Measurements from ENCODE around the gene TRPM7.

- TF ChIP-seq, protein P1, sequence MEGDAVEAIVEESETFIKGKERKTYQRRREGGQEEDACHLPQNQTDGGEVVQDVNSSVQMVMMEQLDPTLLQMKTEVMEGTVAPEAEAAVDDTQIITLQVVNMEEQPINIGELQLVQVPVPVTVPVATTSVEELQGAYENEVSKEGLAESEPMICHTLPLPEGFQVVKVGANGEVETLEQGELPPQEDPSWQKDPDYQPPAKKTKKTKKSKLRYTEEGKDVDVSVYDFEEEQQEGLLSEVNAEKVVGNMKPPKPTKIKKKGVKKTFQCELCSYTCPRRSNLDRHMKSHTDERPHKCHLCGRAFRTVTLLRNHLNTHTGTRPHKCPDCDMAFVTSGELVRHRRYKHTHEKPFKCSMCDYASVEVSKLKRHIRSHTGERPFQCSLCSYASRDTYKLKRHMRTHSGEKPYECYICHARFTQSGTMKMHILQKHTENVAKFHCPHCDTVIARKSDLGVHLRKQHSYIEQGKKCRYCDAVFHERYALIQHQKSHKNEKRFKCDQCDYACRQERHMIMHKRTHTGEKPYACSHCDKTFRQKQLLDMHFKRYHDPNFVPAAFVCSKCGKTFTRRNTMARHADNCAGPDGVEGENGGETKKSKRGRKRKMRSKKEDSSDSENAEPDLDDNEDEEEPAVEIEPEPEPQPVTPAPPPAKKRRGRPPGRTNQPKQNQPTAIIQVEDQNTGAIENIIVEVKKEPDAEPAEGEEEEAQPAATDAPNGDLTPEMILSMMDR (IDR thresholded peaks at IDR 0.05; ENCODE audit: borderline replicate concordance, extremely low read depth, low read length, poor library complexity, severe bottlenecking), result no peak
- no peak for TF ChIP-seq EZH2 (IDR thresholded peaks at IDR 0.05; ENCODE audit: borderline replicate concordance, low read depth, low read length, severe bottlenecking)
Measured at GRCh38 chr15:50542887-50543210, 143.7 kb downstream of the TRPM7 start.
